K562 (cell line): ENCODE results near the gene NR1I3. TPM values are rescaled to one million over a fixed set of nuclear protein-coding genes. Genes with fewer than 3 reads are reported as not detected.

ENCODE experiments used
- ATAC-seq: fragments of 200-7000 bp; cut with Tn5 transposase; 3 replicates; pipeline ENCODE4 v1.9.1; 2020; ENCODE audit warnings: moderate library complexity
- BruUV-seq: library from RNA; stranded (reverse); fragments of 400-500 nt; replicated peaks from 2 replicates; lab custom pipeline; 2021; lab: Mats Ljungman, UMichigan
- CTCF ChIA-PET: fragments of 300-600 bp; formaldehyde crosslinking; extraction: SDS; loops from one replicate; lab custom pipeline; 2021; ENCODE audit warnings: low intra/inter-chr PET ratio; lab: Yijun Ruan, JAX
- POLR2A ChIA-PET: fragments of 300-600, 350-650 bp; sonication (Branson Sonifier 250); formaldehyde crosslinking; extraction: SDS; loops from one replicate; lab custom pipeline; 2021; ENCODE audit warnings: antibody characterized with exemption, inconsistent platforms; lab: Yijun Ruan, JAX
- DNase-seq, 4 experiments: peaks; one replicate each; pipeline versions ENCODE4 v3.0.0 to v3.0.0-alpha.2; 2011 to 2018; ENCODE audit warnings: low spot score in 3 of 4, mixed read lengths in 3 of 4; ENCODE audit errors: extremely low read depth in 1 of 4
- FAIRE-seq: peaks from 2 replicates; lab custom pipeline; 2011; peaks lifted over from hg19 to GRCh38; lab: Jason Lieb, UNC
- H2AFZ ChIP-seq: 2 replicates; pipeline ENCODE4 v1.6.0; 2011; ENCODE audit warnings: low read depth, low read length, control low read depth, inconsistent platforms
- H3K27ac ChIP-seq: fragments of 200-600 bp; 3 replicates; pipeline ENCODE4 v1.8.0; 2011; ENCODE audit warnings: low read depth, mild to moderate bottlenecking, control low read depth, inconsistent platforms, low read length, moderate library complexity, mixed read lengths; ENCODE audit errors: extremely low read depth
- H3K27me3 ChIP-seq, 2 experiments: fragments of 300-600 bp in 1 of 2; 2 replicates in 1 of 2; 3 replicates in 1 of 2; pipeline versions ENCODE4 v1.6.0 to v1.8.0; 2011; ENCODE audit warnings: inconsistent platforms in 2 of 2, low read length in 2 of 2, mild to moderate bottlenecking in 1 of 2, mixed read lengths in 1 of 2, moderate library complexity in 1 of 2; ENCODE audit not compliant: control insufficient read depth in 2 of 2, insufficient read depth in 2 of 2
- H3K36me3 ChIP-seq: fragments of 300-600 bp; 3 replicates; pipeline ENCODE4 v1.8.0; 2011; ENCODE audit warnings: mild to moderate bottlenecking, low read length, inconsistent platforms; ENCODE audit not compliant: control insufficient read depth, insufficient read depth
- H3K4me1 ChIP-seq, 2 experiments: fragments of 200-600 bp in 1 of 2; replicated peaks in 1 of 2; 2 replicates in 1 of 2; 3 replicates in 1 of 2; pipeline versions ENCODE4 v1.5.1 to v1.8.0; 2011; ENCODE audit warnings: inconsistent platforms in 2 of 2, low read length in 2 of 2, mild to moderate bottlenecking in 1 of 2, mixed read lengths in 1 of 2, moderate library complexity in 1 of 2; ENCODE audit not compliant: control insufficient read depth in 2 of 2, insufficient read depth in 2 of 2
- H3K4me2 ChIP-seq: 2 replicates; pipeline ENCODE4 v1.6.1; 2011; ENCODE audit warnings: low read length, control low read depth, inconsistent platforms, mixed read lengths; ENCODE audit not compliant: insufficient read depth
- H3K4me3 ChIP-seq: fragments of 200-600 bp; sonication (generic), shearing (Covaris generic); 2 replicates; pipeline ENCODE4 v1.5.1; 2016; ENCODE audit warnings: control low read depth, inconsistent platforms
- H3K79me2 ChIP-seq: fragments of 200-600 bp; 3 replicates; pipeline ENCODE4 v1.8.0; 2011; ENCODE audit warnings: low read length, inconsistent platforms; ENCODE audit not compliant: control insufficient read depth, insufficient read depth
- H3K9ac ChIP-seq, 2 experiments: 2 replicates each; pipeline versions ENCODE4 v1.6.0 to v1.6.1; 2011; ENCODE audit warnings: low read depth in 2 of 2, low read length in 2 of 2, control low read depth in 1 of 2, inconsistent platforms in 1 of 2, mild to moderate bottlenecking in 1 of 2, mixed read lengths in 1 of 2; ENCODE audit not compliant: insufficient read depth in 1 of 2
- H3K9me1 ChIP-seq: one replicate; pipeline ENCODE4 v1.6.0; 2011; ENCODE audit warnings: inconsistent platforms, mild to moderate bottlenecking, low read length, moderate library complexity; ENCODE audit not compliant: control insufficient read depth, insufficient read depth
- H3K9me3 ChIP-seq: replicated peaks from 2 replicates; pipeline ENCODE4 v1.5.1; 2011; ENCODE audit warnings: low read depth, low read length, inconsistent platforms; ENCODE audit not compliant: control insufficient read depth, insufficient read depth
- H4K20me1 ChIP-seq: replicated peaks from 2 replicates; pipeline ENCODE4 v1.6.1; 2011; ENCODE audit warnings: low read length, inconsistent platforms, mixed read lengths; ENCODE audit not compliant: control insufficient read depth, insufficient read depth
- ARID1B ChIP-seq: fragments of 450-650 bp; IDR thresholded peaks from 2 replicates; pipeline ENCODE4 v1.6.1; 2016; ENCODE audit warnings: antibody characterized with exemption, mild to moderate bottlenecking, inconsistent platforms
- EHMT2 ChIP-seq: fragments of 450-650 bp; IDR thresholded peaks from 2 replicates; pipeline ENCODE4 v1.6.1; 2018; ENCODE audit warnings: antibody characterized with exemption
- MIER1 ChIP-seq: fragments of 450-650 bp; IDR thresholded peaks from 2 replicates; pipeline ENCODE4 v1.6.1; 2016; ENCODE audit warnings: antibody characterized with exemption, mild to moderate bottlenecking, low read depth
- PHTF2 ChIP-seq: fragments of 250-450 bp; sonication (Bioruptor Pico); IDR thresholded peaks from 2 replicates; pipeline ENCODE4 v1.5.0; 2021; ENCODE audit warnings: mild to moderate bottlenecking
- RREB1 ChIP-seq: fragments of 250-450 bp; sonication (Bioruptor Pico); IDR thresholded peaks from 2 replicates; pipeline ENCODE4 v1.4.0; 2020
- XRCC3 ChIP-seq: fragments of 450-650 bp; IDR thresholded peaks from 2 replicates; pipeline ENCODE4 v1.6.1; 2017; ENCODE audit warnings: mild to moderate bottlenecking, moderate library complexity
- ZBTB12 ChIP-seq: fragments of 250-450 bp; sonication (Bioruptor Pico); IDR thresholded peaks from 2 replicates; pipeline ENCODE4 v1.4.0; 2020
- ZKSCAN1 ChIP-seq: fragments of 150-350 bp; IDR thresholded peaks from 2 replicates; pipeline ENCODE4 v1.6.1; 2016; ENCODE audit warnings: low read depth, low read length
- ZNF224 ChIP-seq: sonication (generic); formaldehyde crosslinking; IDR thresholded peaks from 2 replicates; pipeline ENCODE4 v1.8.0; 2022; ENCODE audit warnings: mild to moderate bottlenecking, missing genetic modification reagents
- ZNF24 ChIP-seq: fragments of 450-650 bp; IDR thresholded peaks from 2 replicates; pipeline ENCODE4 v1.6.1; 2016
- ZNF507 ChIP-seq: conservative IDR thresholded peaks from 2 replicates; pipeline ENCODE4 v1.6.1; 2017; ENCODE audit warnings: missing genetic modification characterization, missing compliant biosample characterization
- ZSCAN29 ChIP-seq: fragments of 450-650 bp; IDR thresholded peaks from 2 replicates; pipeline ENCODE4 v1.6.1; 2017
- WGBS: fragments of 100-300 bp; shearing (Covaris generic); methylation state at CpG from one replicate; pipeline ENCODE4 v1.1.6; 2016; ENCODE audit warnings: low coverage, mixed read lengths; ENCODE audit not compliant: insufficient coverage; ENCODE audit errors: missing lambda C conversion rate; 5-methylcytosine and 5-hydroxymethylcytosine counted together
- in situ Hi-C: fragments of 300-500 bp; cut with MboI; formaldehyde crosslinking; loops from 4 replicates; pipeline ENCODE4 v1.15.0; 2018; ENCODE audit warnings: inconsistent platforms, mixed read lengths
- intact Hi-C: fragments of 100-400 bp; cut with micrococcal nuclease; formaldehyde crosslinking; loops from 2 replicates; pipeline ENCODE4 v1.14.2; 2022
- polyA plus RNA-seq, 8 experiments: library from polyadenylated mRNA; depleted of rRNA in 4 of 8; stranded (reverse) in 5 of 8; unstranded in 3 of 8; fragments of >200 nt; fragmentation: Nextera tagmentation in 2 of 8; fragmentation: Illumina TruSeq in 1 of 8; extraction: Ambion mirVana in 2 of 8; extraction: Trizol in 1 of 8; gene quantifications; 2 replicates each; pipeline versions ENCODE4 v1.2.1 to v1.2.3, GENCODE V29; 2011 to 2014; ENCODE audit warnings: inconsistent platforms in 1 of 8, missing spikeins in 1 of 8
- total RNA-seq, 7 experiments: library from RNA; depleted of rRNA in 6 of 7; stranded (reverse); fragments of >200 nt in 6 of 7; fragmentation: Illumina TruSeq in 2 of 7; extraction: Trizol in 2 of 7; gene quantifications; 2 replicates each; pipeline versions ENCODE4 v1.2.1 to v1.2.3, GENCODE V29; 2011 to 2021; ENCODE audit warnings: low replicate concordance in 1 of 7
- TF ChIP-seq, protein P1 (sequence below): fragments of 450-650 bp; IDR thresholded peaks from 2 replicates; pipeline ENCODE4 v1.6.1; 2018; ENCODE audit not compliant: partially characterized antibody

NR1I3 gene
- total and polyA plus RNA-seq, 9 of the 15 experiments (the other 6 are each of a cell fraction or from before 2014, with no cell fraction given): 0.11 TPM; not detected in 8

DNA sequence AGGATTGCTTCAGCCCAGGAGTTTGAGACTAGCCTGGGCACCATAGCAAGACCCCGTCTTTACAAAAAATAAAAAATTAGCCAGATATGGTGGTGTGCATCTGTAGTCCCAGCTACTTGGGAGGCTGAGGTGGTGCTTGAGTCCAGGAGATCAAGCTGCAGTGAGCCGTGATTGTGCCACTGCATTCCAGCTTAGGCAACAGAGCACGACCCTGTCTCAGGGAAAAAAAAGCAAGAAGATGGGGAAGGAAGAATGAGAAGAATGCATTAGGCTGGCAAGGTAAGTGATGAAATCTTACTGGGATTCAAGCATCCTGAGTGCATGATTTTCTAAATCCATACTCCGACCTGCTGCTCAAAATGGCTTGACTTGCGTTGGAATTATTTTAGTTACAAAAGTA is 27.3 kb upstream of the NR1I3 start:
- Histone ChIP-seq H3K4me3 (no peak overlapping the region), H3K4me1 (no peaks in the 10 kb centered on the region; a peak in 1 of 5 replicates), H2AFZ (no peak overlapping the region), H3K27ac (no peak overlapping the region), H3K27me3 (peaks cover 15 to 39% of the 10 kb centered on the region in 2 experiments; a peak in 4 of 5 replicates)
- no TSS peak for BruUV-seq
- DNase-seq: no peak
- no peak for FAIRE-seq
- TF ChIP-seq XRCC3 (no peak), RREB1 (CRISPR knock-in tag) (no peak), EHMT2 (no peak), ZKSCAN1 (no peak), ZSCAN29 (no peak), ZNF507 (tag) (no peak), ARID1B (no peak), ZNF24 (no peak), ZNF224 (CRISPR knock-in tag) (no peak), MIER1 (no peak), ZBTB12 (CRISPR knock-in tag) (no peak), PHTF2 (CRISPR knock-in tag) (no peak)
- TF ChIP-seq, protein P1, sequence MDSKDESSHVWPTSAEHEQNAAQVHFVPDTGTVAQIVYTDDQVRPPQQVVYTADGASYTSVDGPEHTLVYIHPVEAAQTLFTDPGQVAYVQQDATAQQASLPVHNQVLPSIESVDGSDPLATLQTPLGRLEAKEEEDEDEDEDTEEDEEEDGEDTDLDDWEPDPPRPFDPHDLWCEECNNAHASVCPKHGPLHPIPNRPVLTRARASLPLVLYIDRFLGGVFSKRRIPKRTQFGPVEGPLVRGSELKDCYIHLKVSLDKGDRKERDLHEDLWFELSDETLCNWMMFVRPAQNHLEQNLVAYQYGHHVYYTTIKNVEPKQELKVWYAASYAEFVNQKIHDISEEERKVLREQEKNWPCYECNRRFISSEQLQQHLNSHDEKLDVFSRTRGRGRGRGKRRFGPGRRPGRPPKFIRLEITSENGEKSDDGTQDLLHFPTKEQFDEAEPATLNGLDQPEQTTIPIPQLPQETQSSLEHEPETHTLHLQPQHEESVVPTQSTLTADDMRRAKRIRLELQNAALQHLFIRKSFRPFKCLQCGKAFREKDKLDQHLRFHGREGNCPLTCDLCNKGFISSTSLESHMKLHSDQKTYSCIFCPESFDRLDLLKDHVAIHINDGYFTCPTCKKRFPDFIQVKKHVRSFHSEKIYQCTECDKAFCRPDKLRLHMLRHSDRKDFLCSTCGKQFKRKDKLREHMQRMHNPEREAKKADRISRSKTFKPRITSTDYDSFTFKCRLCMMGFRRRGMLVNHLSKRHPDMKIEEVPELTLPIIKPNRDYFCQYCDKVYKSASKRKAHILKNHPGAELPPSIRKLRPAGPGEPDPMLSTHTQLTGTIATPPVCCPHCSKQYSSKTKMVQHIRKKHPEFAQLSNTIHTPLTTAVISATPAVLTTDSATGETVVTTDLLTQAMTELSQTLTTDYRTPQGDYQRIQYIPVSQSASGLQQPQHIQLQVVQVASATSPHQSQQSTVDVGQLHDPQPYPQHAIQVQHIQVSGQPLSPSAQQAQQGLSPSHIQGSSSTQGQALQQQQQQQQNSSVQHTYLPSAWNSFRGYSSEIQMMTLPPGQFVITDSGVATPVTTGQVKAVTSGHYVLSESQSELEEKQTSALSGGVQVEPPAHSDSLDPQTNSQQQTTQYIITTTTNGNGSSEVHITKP: no peak
- TF ChIP-seq, all 486 proteins: peak for 0
- ATAC-seq: no peak
- intact Hi-C loops (no loop called here), in situ Hi-C loops (no loop called here)
- Histone ChIP-seq H3K9ac (no peak overlapping the region), H3K36me3 (no peaks in the 10 kb centered on the region), H3K79me2 (no peaks in the 10 kb centered on the region), H3K9me1 (no peaks in the 10 kb centered on the region), H4K20me1 (no peaks in the 10 kb centered on the region), H3K4me2 (no peak overlapping the region), H3K9me3 (no peaks in the 10 kb centered on the region)
- CTCF ChIA-PET: interaction anchor here (0.6 kb wide), 1 partner anchor 195 kb away, joined by 6 read pairs; no protein-coding TSS in a partner anchor
- WGBS: 0% methylated on average over 5 of the region's 5 CpGs
- POLR2A ChIA-PET: interaction anchor here (0.9 kb wide), 1 partner anchor 13 kb away, joined by 3 read pairs; no protein-coding TSS in a partner anchor
